Eye (tissue), 1 donor: ENCODE data around the gene PARD6B.

Experiments
- DNase-seq: peaks from one replicate; pipeline ENCODE4 v3.0.0-alpha.2; 2015

PARD6B gene

DNA sequence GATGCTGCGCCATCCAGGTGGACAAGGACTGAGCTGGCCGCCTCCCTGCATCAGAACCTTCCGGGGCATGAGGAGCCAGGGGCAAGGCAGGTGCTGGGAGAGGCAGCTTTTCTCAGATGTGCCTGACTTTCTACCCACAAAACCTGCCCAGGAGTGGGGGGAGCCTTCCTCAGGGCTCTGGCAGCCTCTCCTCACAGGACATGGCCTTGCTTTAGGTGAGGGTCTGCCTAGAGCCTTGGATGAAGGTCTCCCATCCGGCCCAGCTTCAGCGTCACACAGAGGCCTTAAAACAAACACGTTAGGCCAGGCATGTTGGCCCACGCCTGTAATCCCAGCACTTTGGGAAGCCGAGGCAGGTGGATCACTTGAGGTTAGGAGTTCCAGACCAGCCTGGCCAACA, 70.9 kb downstream of the PARD6B start:
- DNase-seq = no peak

DNA sequence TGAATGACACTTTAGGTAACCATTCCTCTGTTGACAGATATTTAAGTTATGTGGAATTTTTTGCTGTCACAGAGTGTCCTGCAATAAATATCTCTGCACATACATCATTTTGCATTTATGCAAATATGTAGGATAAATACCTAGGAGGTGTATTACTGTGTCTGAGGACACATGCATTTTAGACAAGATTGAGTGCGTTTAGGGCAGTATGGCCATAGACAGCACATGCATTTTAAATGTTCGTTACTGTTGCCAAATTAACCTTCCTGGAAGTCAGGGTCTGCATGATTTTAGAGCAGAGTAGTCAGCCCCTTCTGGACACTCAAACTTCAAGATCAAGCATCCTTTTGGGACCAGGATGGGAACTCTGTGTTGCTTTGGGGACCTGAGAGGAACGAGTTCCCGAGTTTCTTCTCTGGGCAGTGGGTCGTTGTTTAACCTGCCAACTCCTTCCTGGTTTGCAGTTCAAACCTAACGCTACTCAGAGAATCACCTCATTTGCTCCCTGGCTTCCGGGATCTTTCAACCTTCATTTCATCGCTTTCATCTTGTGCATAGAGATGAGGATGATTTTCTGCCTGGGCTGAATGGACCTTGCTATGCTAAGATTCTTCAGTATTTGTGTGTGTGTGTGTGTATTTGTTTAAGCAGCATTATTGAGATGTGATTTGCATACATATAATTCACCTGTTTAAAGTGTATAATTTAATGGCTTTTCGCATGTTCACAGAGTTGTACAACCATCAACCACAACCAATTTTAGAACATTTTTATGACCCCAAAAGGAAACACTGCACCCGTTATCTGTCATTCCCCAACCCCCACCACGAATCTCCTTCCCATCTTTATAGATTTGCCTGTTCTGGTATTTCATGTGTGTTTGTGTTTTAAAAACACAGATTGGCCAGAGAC, 73.3 kb downstream of the PARD6B start:
- no peak for DNase-seq

DNA sequence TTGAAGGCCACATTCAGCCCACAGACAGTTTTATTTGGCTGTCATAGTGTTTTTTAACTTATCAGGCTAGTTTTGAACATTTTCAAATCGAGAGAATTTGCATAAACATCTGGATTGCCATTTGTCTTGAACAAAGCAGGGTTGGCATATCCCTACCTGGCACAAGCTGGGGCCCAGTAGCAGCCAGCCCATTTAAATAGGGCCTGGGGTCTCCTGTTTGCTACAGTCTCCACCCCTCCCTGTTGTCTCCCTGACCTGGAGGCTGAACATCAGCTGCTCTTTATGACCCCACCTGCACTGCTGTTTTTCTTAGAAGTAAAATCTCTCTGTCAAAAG, 73.9 kb downstream of the PARD6B start:
- no peak for DNase-seq

DNA sequence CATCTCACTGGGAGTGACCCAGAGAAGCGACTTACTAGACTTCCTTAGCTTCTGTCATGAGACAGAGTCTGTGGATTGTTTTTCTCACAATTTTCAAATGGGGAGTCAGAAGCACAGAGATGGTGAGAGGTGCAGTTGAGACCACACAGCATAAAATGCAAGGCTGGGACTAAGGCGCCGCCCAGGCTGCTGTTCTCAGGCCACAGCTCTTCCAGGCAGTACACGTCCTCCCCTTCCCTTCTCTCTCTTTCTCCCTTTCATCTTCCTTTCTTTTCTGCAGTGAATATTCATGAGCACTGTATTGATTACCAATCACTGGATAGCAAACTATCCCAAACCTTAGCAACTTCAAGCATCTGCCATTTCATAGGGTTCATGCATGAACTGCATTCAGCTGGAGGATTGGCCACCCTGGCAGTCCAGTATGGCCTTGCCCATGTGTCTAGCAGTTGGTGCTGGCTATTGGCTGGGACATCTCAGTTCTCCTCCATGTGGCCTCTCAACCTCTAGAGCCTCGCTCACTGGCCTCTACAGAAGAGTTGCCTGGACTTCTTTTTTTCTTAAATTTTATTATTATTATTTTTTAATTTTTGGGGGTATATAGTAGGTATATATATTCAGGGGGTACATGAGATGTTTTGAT, 74.9 kb downstream of the PARD6B start:
- no peak for DNase-seq
